Measurements from ENCODE around the gene C1orf35. TPM values are rescaled to one million over a fixed set of nuclear protein-coding genes. Genes with fewer than 3 reads are reported as not detected.

C1orf35 gene
- total and polyA plus RNA-seq, 12 donors = 5.0 to 42.0 (median 15.7) TPM

- Histone ChIP-seq H3K4me1 (replicated peaks in 1 of 2) (peaks cover 6 to 9% of the 10 kb centered on the region in 2 donors), H3K9me3 (replicated peaks in 1 of 3) (no peaks in the 10 kb centered on the region), H3K27me3 (no peaks in the 10 kb centered on the region), H3K4me3 (no peak overlapping the region), H3K36me3 (replicated peaks in 1 of 2) (no peaks in the 10 kb centered on the region), H3K27ac (no peak overlapping the region)
- intact Hi-C loops (cut with DNase I) = no loop called here
- WGBS, 4 donors = 67 to 78% (median 70%) methylated on average over 4 to 9 of the region's 9 CpGs
- TF ChIP-seq CTCF (IDR thresholded peaks at IDR 0.05) = no peak
- TF ChIP-seq POLR2A (IDR thresholded peaks at IDR 0.05) = no peak
- peak in 5 of 7 donors; percentile 5 to 48 (median 12) for DNase-seq
Measured at GRCh38 chr1:228076796-228077430, 26.2 kb downstream of the C1orf35 start.

GRCh38 chr1:228075801-228076271 is 27.3 kb downstream of the C1orf35 start:
- no peak for TF ChIP-seq POLR2A (IDR thresholded peaks at IDR 0.05)
- no peak for TF ChIP-seq CTCF (IDR thresholded peaks at IDR 0.05)
- intact Hi-C loops (cut with DNase I) = no loop called here
- DNase-seq = peak in 4 of 7 donors; percentile 10 to 42 (median 14)
- Histone ChIP-seq H3K9me3 (replicated peaks in 1 of 3) (no peaks in the 10 kb centered on the region), H3K27ac (no peak overlapping the region), H3K36me3 (replicated peaks in 1 of 2) (no peaks in the 10 kb centered on the region), H3K4me3 (no peak overlapping the region), H3K27me3 (no peaks in the 10 kb centered on the region), H3K4me1 (replicated peaks in 1 of 2) (no peaks in the 10 kb centered on the region)
- WGBS, 4 donors = 83 to 91% (median 86%) methylated on average over 8 to 9 of the region's 9 CpGs

- H3K4me3 ChIP-seq = no peak overlapping the region
- WGBS, 4 donors = 37 to 49% (median 41%) methylated on average over 7 to 18 of the region's 18 CpGs
- H3K27ac ChIP-seq = no peak overlapping the region
- no peaks in the 10 kb centered on the region for H3K27me3 ChIP-seq
- DNase-seq = peak in 4 of 7 donors; percentile 22 to 41 (median 29)
- H3K9me3 ChIP-seq (replicated peaks in 1 of 3) = no peaks in the 10 kb centered on the region
- intact Hi-C loops (cut with DNase I) = no loop called here
- TF ChIP-seq POLR2A (IDR thresholded peaks at IDR 0.05) = no peak
- TF ChIP-seq CTCF (IDR thresholded peaks at IDR 0.05) = no peak
- no peaks in the 10 kb centered on the region for H3K4me1 ChIP-seq (replicated peaks in 1 of 2)
- no peaks in the 10 kb centered on the region for H3K36me3 ChIP-seq (replicated peaks in 1 of 2)
Measured at GRCh38 chr1:228074954-228075730, 28.0 kb downstream of the C1orf35 start.

GRCh38 chr1:228073857-228074545 is 29.1 kb downstream of the C1orf35 start:
- intact Hi-C loops (cut with DNase I) = no loop called here
- no peaks in the 10 kb centered on the region for H3K9me3 ChIP-seq (replicated peaks in 1 of 3)
- H3K36me3 ChIP-seq (replicated peaks in 1 of 2) = no peaks in the 10 kb centered on the region
- no peak for TF ChIP-seq POLR2A (IDR thresholded peaks at IDR 0.05)
- TF ChIP-seq CTCF (IDR thresholded peaks at IDR 0.05) = no peak
- 41 to 64% (median 51%) methylated on average over 8 to 16 of the region's 16 CpGs for WGBS, 4 donors
- no peaks in the 10 kb centered on the region for H3K4me1 ChIP-seq (replicated peaks in 1 of 2)
- H3K27ac ChIP-seq = no peak overlapping the region
- H3K27me3 ChIP-seq = no peaks in the 10 kb centered on the region
- peak in 4 of 7 donors; percentile 7 to 24 (median 14) for DNase-seq
- H3K4me3 ChIP-seq = no peak overlapping the region

Data from adrenal gland (tissue), 12 donors.